ENCODE results near the gene TIAL1. TPM values are rescaled to one million over a fixed set of nuclear protein-coding genes. Genes with fewer than 3 reads are reported as not detected.
"Not testable (repeated sequence)": the region's sequence is repeated elsewhere in the genome, so short reads cannot be mapped to it uniquely, and the experiment has no call there.

The TIAL1 gene
- total and polyA plus RNA-seq, 2 donors (not counting 1 experiment from before 2014, with no cell fraction given), result 38.5 to 116 TPM

DNA sequence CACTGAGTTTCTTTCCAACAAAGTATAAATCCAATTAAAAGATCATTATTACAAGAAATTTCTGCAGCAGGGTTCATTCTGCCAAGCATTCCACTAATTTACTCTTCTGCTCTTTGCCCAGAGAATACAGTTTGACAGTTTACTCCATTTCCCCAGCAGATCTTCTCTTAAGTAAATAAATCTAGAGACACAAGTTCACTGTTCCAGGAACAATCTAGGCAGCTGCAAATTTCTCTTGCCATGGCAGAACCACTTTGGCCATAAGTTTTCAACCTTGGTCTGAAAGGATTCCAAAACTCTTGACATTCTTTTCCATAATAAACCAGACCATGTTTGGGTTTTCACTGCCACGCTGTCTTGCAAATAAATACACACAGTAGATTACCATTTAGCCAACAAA, 65.7 kb downstream of the TIAL1 start:
- H3K4me3 ChIP-seq (replicated peaks in 1 of 4; ENCODE audit: control extremely low read depth in 1 of 4, insufficient read depth in 1 of 4, low read depth in 3 of 4, low read length in 4 of 4), result no peak overlapping the region
- H3K36me3 ChIP-seq (ENCODE audit: control insufficient read depth, insufficient read depth, low read length), result no peaks in the 10 kb centered on the region
- H3K9me3 ChIP-seq (ENCODE audit: control insufficient read depth, insufficient read depth, low read depth, low read length), result no peaks in the 10 kb centered on the region
- H3K79me2 ChIP-seq (ENCODE audit: control insufficient read depth, insufficient read depth, low read length), result peaks cover 21% of the 10 kb centered on the region
- peak; percentile 59 to 85 for DNase-seq (ENCODE audit: low read depth in 2 of 2)
- no peaks in the 10 kb centered on the region for H3K27me3 ChIP-seq (ENCODE audit: control insufficient read depth, insufficient read depth, low read length)
- H3K4me2 ChIP-seq (ENCODE audit: extremely low read depth, insufficient read depth, low read length), result no peak overlapping the region
- no peak for TF ChIP-seq EZH2 (IDR thresholded peaks at IDR 0.05; ENCODE audit: low read length, missing control alignments)
- TF ChIP-seq, protein P1, sequence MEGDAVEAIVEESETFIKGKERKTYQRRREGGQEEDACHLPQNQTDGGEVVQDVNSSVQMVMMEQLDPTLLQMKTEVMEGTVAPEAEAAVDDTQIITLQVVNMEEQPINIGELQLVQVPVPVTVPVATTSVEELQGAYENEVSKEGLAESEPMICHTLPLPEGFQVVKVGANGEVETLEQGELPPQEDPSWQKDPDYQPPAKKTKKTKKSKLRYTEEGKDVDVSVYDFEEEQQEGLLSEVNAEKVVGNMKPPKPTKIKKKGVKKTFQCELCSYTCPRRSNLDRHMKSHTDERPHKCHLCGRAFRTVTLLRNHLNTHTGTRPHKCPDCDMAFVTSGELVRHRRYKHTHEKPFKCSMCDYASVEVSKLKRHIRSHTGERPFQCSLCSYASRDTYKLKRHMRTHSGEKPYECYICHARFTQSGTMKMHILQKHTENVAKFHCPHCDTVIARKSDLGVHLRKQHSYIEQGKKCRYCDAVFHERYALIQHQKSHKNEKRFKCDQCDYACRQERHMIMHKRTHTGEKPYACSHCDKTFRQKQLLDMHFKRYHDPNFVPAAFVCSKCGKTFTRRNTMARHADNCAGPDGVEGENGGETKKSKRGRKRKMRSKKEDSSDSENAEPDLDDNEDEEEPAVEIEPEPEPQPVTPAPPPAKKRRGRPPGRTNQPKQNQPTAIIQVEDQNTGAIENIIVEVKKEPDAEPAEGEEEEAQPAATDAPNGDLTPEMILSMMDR (conservative IDR thresholded peaks at IDR 0.05 in 1 of 2, IDR thresholded peaks at IDR 0.05 in 1 of 2; ENCODE audit: low read depth in 1 of 2, low read length in 2 of 2), result no peak
- no peak overlapping the region for H3K9ac ChIP-seq (ENCODE audit: insufficient read depth, low read length)
- no peak overlapping the region for H2AFZ ChIP-seq (ENCODE audit: low read length)
- H3K4me1 ChIP-seq (ENCODE audit: control insufficient read depth, extremely low read depth, insufficient read depth, low read length), result peaks cover 7% of the 10 kb centered on the region
- no peak overlapping the region for H3K27ac ChIP-seq (ENCODE audit: insufficient read depth, low read length)
- no peaks in the 10 kb centered on the region for H4K20me1 ChIP-seq (ENCODE audit: control insufficient read depth, extremely low read depth, insufficient read depth, low read length)

DNA sequence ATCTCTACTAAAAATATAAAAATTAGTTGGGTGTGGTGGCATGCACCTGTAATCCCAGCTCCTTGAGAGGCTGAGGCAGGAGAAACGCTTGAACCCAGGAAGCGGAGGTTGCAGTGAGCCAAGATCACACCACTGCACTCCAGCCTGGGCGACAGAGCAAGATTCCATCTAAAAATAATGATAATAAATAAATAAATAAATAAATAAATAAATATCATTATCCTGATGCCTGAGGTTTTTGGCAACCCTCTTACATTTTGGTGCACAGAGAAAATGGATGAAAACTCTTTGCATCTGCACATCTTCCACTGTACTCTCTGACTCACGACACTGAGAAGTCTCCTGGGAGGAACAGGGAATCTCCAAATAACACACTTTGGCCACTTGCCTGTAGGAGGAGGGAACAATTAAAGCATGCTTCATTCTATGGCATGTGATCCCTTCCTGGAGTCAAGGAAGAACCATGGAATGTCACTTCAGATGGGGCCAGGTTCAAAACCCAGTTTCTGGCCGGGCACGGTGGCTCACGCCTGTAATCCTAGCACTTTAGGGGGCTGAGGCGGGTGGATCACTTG, 68.0 kb downstream of the TIAL1 start:
- H3K79me2 ChIP-seq (ENCODE audit: control insufficient read depth, insufficient read depth, low read length), result peaks cover 16% of the 10 kb centered on the region
- not testable (repeated sequence) for H3K9ac ChIP-seq (ENCODE audit: insufficient read depth, low read length)

DNA sequence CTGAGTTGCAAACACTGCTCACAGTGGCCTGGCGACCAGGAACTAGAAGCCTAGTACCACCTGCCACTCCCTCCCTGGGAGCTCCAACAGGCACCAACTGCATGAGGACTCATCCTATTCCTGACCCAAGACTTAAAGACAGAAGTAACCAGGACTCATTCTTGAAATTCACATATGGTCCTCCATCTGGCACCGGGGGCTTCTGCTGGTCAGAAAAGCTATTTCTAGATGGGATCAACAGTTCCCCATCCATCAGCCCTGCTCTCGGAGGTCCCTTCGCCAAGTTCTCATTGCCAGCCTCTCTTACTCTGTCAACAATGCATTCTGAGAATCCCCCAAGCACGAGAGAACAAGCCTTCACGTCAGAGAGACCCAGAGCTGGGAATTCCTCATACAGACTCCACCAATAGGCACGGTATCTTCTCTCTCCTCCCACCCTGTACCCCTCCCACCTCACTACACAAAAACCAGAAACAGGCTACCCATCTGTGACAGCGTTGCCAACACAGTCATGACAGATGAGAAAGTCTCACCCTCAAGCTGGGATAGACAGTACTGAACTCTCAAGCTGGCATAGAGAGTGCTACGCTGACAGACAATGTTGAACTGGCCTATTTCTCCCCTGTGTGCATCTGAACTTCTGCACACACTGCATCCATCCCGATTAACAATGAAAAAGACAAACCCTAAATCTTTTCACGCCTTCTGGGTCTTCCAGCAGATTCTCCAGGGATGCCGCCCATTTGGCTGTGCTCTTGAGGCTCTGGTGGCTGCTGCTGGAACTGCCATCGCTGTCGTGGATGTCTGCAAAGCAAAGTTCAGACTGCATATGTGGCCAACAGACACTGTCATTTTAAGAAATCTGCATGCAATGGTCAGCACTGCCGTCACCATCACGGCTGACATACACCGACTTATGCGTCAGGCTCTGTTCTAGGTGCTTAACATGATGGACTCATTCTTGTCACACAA, 69.9 kb downstream of the TIAL1 start:
- peaks cover 11% of the 10 kb centered on the region for H3K79me2 ChIP-seq (ENCODE audit: control insufficient read depth, insufficient read depth, low read length)
- H2AFZ ChIP-seq (ENCODE audit: low read length), result no peak overlapping the region
- no peaks in the 10 kb centered on the region for H3K27me3 ChIP-seq (ENCODE audit: control insufficient read depth, insufficient read depth, low read length)
- DNase-seq (ENCODE audit: low read depth in 2 of 2), result no peak
- peaks cover 9% of the 10 kb centered on the region for H3K36me3 ChIP-seq (ENCODE audit: control insufficient read depth, insufficient read depth, low read length)
- H4K20me1 ChIP-seq (ENCODE audit: control insufficient read depth, extremely low read depth, insufficient read depth, low read length), result no peaks in the 10 kb centered on the region
- TF ChIP-seq, protein P1 (conservative IDR thresholded peaks at IDR 0.05 in 1 of 2, IDR thresholded peaks at IDR 0.05 in 1 of 2; ENCODE audit: low read depth in 1 of 2, low read length in 2 of 2), result no peak
- no peak for TF ChIP-seq EZH2 (IDR thresholded peaks at IDR 0.05; ENCODE audit: low read length, missing control alignments)
- no peak overlapping the region for H3K4me2 ChIP-seq (ENCODE audit: extremely low read depth, insufficient read depth, low read length)
- H3K4me1 ChIP-seq (ENCODE audit: control insufficient read depth, extremely low read depth, insufficient read depth, low read length), result peaks cover 10% of the 10 kb centered on the region
- no peak overlapping the region for H3K9ac ChIP-seq (ENCODE audit: insufficient read depth, low read length)
- H3K27ac ChIP-seq (ENCODE audit: insufficient read depth, low read length), result no peak overlapping the region
- no peaks in the 10 kb centered on the region for H3K9me3 ChIP-seq (ENCODE audit: control insufficient read depth, insufficient read depth, low read depth, low read length)
- no peak overlapping the region for H3K4me3 ChIP-seq (replicated peaks in 1 of 4; ENCODE audit: control extremely low read depth in 1 of 4, insufficient read depth in 1 of 4, low read depth in 3 of 4, low read length in 4 of 4)

More for the DNA sequence above, 68.0 kb downstream of the TIAL1 start:
- peak; percentile 73 to 83 for DNase-seq (ENCODE audit: low read depth in 2 of 2)
- not testable (repeated sequence) for H3K36me3 ChIP-seq (ENCODE audit: control insufficient read depth, insufficient read depth, low read length); H3K4me1 ChIP-seq (ENCODE audit: control insufficient read depth, extremely low read depth, insufficient read depth, low read length); H3K4me2 ChIP-seq (ENCODE audit: extremely low read depth, insufficient read depth, low read length); H3K4me3 ChIP-seq (replicated peaks in 1 of 4; ENCODE audit: control extremely low read depth in 1 of 4, insufficient read depth in 1 of 4, low read depth in 3 of 4, low read length in 4 of 4); H3K9me3 ChIP-seq (ENCODE audit: control insufficient read depth, insufficient read depth, low read depth, low read length); H3K27ac ChIP-seq (ENCODE audit: insufficient read depth, low read length); H3K27me3 ChIP-seq (ENCODE audit: control insufficient read depth, insufficient read depth, low read length); H2AFZ ChIP-seq (ENCODE audit: low read length); H4K20me1 ChIP-seq (ENCODE audit: control insufficient read depth, extremely low read depth, insufficient read depth, low read length)

All from fibroblast of lung (primary cell).